ENCODE results near the gene EVI5L.

EVI5L gene

GRCh38 chr19:7829561-7830271, at the start of gene EVI5L:
Gene EVI5L (plus strand): TSS chr19:7830218. CDS start chr19:7846543, 16,325 bp downstream.
- no peak for TF ChIP-seq CTCF (conservative IDR thresholded peaks at IDR 0.05; ENCODE audit: low read length)

GRCh38 chr19:7781157-7781556, 48.9 kb upstream of the EVI5L start:
- DNase-seq (ENCODE audit: low read depth): no peak
- H3K4me3 ChIP-seq (ENCODE audit: low read length): no peak overlapping the region
- no peak for TF ChIP-seq CTCF (conservative IDR thresholded peaks at IDR 0.05; ENCODE audit: low read length)

More at GRCh38 chr19:7829561-7830271, at the start of gene EVI5L:
- peak within 1 kb of the TSS; percentile 69 for H3K4me3 ChIP-seq (ENCODE audit: low read length)
- peak; percentile 100 for DNase-seq (ENCODE audit: low read depth)

DNA sequence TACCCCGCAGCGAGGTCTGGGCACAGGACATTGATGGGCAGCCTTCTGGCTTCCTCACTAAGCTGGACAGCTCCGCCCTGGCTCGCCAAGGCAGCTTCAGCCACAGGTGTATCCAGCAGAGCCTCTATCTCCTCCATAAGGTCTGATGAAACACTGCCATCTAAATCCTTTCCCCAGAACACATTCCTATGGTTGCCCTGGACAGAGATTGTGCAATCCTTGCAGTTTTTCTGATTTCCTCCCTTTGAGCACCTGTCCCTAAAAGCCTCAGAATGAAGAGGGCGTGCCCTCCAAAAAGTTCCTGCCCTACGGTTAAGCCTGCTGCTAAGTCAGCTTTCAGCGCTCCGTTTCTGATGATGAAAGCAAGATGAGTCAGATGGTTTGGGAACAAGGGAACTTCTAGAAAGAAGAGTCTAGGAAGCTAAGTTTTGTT, 46.0 kb upstream of the EVI5L start:
- no peak for TF ChIP-seq CTCF (conservative IDR thresholded peaks at IDR 0.05; ENCODE audit: low read length)
- no peak overlapping the region for H3K4me3 ChIP-seq (ENCODE audit: low read length)
- peak; percentile 23 for DNase-seq (ENCODE audit: low read depth)

- no peak overlapping the region for H3K4me3 ChIP-seq (ENCODE audit: low read length)
- TF ChIP-seq CTCF (conservative IDR thresholded peaks at IDR 0.05; ENCODE audit: low read length): no peak
- no peak for DNase-seq (ENCODE audit: low read depth)
Observed at GRCh38 chr19:7784856-7785255, 45.2 kb upstream of the EVI5L start.

DNA sequence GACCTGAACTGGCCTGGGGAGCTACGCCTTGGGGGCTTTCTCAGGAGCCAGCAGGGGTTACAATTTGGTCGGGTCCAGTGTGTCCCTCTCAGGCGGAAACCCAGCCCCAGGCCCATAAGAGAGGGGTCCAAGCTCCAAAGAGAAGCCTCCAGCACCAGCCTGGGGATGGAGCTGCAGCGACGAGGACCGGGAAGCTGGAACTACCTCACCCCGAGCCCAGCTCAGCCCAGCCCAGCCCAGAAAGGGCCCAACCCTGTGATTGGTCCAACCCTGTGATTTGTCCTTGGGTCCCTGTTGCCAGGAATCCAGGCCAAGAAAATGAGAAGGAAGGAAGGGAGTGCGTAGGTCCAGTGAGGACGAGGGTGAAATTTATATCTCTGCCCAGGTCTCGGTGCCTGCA, 42.9 kb upstream of the EVI5L start:
- no peak for TF ChIP-seq CTCF (conservative IDR thresholded peaks at IDR 0.05; ENCODE audit: low read length)
- H3K4me3 ChIP-seq (ENCODE audit: low read length): no peak overlapping the region
- DNase-seq (ENCODE audit: low read depth): no peak

- no peak for TF ChIP-seq CTCF (conservative IDR thresholded peaks at IDR 0.05; ENCODE audit: low read length)
- no peak overlapping the region for H3K4me3 ChIP-seq (ENCODE audit: low read length)
- DNase-seq (ENCODE audit: low read depth): no peak
Observed at GRCh38 chr19:7787602-7788177, 42.3 kb upstream of the EVI5L start.
